ENCODE results near the gene AMN. TPM values are rescaled to one million over a fixed set of nuclear protein-coding genes. Genes with fewer than 3 reads are reported as not detected.

Gene AMN
- total RNA-seq, 2 donors from 2014 or later, result 2.4 TPM; not detected in 1

DNA sequence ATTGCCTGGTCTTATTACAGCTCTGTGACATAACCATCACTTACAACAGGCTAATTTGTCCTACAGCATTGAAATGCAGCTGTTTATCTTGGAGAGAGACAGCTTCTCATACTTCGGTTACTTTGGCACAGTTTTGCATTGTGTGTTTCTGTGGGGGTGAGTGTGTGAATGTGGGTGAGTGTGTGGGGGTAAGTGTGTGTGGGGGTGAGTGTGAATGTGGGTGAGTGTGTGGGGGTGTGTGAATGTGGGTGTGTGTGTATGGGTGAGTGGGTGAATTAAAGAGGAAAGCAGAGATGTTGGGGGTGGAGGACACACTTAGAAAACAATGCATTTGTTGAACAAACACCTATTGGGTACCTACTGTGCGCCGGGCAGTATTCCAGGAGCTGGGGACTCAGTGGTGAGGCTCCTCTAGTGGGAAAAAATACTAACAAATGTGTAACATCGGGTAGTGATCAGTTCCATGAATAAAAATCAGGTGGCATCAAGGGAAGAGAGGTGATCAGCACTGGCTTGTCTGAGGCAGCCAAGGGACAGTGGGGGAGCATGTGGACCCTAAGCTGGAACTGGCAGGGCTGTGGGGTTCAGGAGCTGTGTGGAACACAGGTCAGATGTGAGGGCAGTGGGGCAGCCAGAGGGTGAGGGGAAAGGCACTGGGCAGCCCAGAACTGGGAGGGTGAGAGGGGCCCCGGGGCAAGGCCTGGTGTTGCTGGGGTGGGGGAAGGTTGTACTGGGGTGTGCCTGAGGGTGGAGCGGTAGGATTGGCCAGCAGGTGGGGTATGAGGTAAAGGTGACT lies 44.1 kb upstream of the AMN start:
- peaks cover 9% of the 10 kb centered on the region for H3K36me3 ChIP-seq
- TF ChIP-seq, protein P1, sequence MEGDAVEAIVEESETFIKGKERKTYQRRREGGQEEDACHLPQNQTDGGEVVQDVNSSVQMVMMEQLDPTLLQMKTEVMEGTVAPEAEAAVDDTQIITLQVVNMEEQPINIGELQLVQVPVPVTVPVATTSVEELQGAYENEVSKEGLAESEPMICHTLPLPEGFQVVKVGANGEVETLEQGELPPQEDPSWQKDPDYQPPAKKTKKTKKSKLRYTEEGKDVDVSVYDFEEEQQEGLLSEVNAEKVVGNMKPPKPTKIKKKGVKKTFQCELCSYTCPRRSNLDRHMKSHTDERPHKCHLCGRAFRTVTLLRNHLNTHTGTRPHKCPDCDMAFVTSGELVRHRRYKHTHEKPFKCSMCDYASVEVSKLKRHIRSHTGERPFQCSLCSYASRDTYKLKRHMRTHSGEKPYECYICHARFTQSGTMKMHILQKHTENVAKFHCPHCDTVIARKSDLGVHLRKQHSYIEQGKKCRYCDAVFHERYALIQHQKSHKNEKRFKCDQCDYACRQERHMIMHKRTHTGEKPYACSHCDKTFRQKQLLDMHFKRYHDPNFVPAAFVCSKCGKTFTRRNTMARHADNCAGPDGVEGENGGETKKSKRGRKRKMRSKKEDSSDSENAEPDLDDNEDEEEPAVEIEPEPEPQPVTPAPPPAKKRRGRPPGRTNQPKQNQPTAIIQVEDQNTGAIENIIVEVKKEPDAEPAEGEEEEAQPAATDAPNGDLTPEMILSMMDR (IDR thresholded peaks at IDR 0.05), result no peak
- peaks cover 2 to 20% of the 10 kb centered on the region in 2 donors for H3K4me1 ChIP-seq (ENCODE audit: control insufficient read depth in 1 of 2, low read depth in 2 of 2)
- no peaks in the 10 kb centered on the region for H3K9me3 ChIP-seq
- ATAC-seq (ENCODE audit: insufficient number of reproducible peaks, low FRiP score, low read depth) (no peak), DNase-seq (ENCODE audit: low spot score) (no peak)
- no peak overlapping the region for H3K4me3 ChIP-seq
- H3K27ac ChIP-seq, result no peak overlapping the region
- H3K27me3 ChIP-seq (replicated peaks; ENCODE audit: insufficient read depth), result no peaks in the 10 kb centered on the region

DNA sequence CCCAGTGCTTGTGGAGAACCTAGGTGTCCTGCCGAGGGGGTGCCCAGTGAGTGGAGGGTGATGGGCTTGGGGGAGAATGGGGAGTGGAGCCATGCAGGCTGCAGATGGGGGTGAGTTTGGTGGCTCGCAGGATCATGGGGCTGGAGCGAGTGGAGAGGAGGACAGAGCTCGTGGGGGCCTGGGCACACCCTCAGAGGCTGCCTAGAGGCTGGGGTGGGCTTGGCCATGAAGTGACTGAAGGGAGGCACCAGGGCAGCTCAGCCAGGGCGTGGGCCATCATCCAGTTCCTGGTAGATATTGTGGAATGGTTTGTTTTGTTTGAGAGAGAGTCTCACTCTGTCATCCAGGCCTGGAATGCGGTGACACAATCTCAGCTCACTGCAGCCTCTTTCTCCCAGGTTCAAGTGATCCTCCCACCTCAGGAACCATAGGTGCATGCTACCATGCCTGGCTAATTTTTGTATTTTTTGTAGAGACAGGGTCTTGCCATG lies 43.4 kb upstream of the AMN start:
- H3K4me3 ChIP-seq, result no peak overlapping the region
- peaks cover 2 to 20% of the 10 kb centered on the region in 2 donors for H3K4me1 ChIP-seq (ENCODE audit: control insufficient read depth in 1 of 2, low read depth in 2 of 2)
- DNase-seq (ENCODE audit: low spot score) (no peak), ATAC-seq (ENCODE audit: insufficient number of reproducible peaks, low FRiP score, low read depth) (no peak)
- peaks cover 9% of the 10 kb centered on the region for H3K36me3 ChIP-seq
- no peaks in the 10 kb centered on the region for H3K27me3 ChIP-seq (replicated peaks; ENCODE audit: insufficient read depth)
- no peak overlapping the region for H3K27ac ChIP-seq
- H3K9me3 ChIP-seq, result no peaks in the 10 kb centered on the region
- TF ChIP-seq, protein P1 (IDR thresholded peaks at IDR 0.05), result no peak

- H3K36me3 ChIP-seq, result peaks cover 4% of the 10 kb centered on the region
- H3K27me3 ChIP-seq (replicated peaks; ENCODE audit: insufficient read depth), result no peaks in the 10 kb centered on the region
- peaks cover 2 to 5% of the 10 kb centered on the region in 2 donors for H3K4me1 ChIP-seq (ENCODE audit: control insufficient read depth in 1 of 2, low read depth in 2 of 2)
- no peak for DNase-seq (ENCODE audit: low spot score)
- ATAC-seq (ENCODE audit: insufficient number of reproducible peaks, low FRiP score, low read depth), result no peak
- no peak overlapping the region for H3K27ac ChIP-seq
- no peak overlapping the region for H3K4me3 ChIP-seq
- TF ChIP-seq, protein P1 (IDR thresholded peaks at IDR 0.05), result no peak
- no peaks in the 10 kb centered on the region for H3K9me3 ChIP-seq
Observed at GRCh38 chr14:102882226-102882906, 40.1 kb upstream of the AMN start.

- H3K36me3 ChIP-seq, result no peaks in the 10 kb centered on the region
- no peaks in the 10 kb centered on the region for H3K27me3 ChIP-seq (replicated peaks; ENCODE audit: insufficient read depth)
- no peak overlapping the region for H3K27ac ChIP-seq
- DNase-seq (ENCODE audit: low spot score), result no peak
- H3K9me3 ChIP-seq, result no peaks in the 10 kb centered on the region
- H3K4me1 ChIP-seq (ENCODE audit: control insufficient read depth in 1 of 2, low read depth in 2 of 2), result no peaks in the 10 kb centered on the region
- H3K4me3 ChIP-seq, result no peak overlapping the region
- TF ChIP-seq, protein P1 (IDR thresholded peaks at IDR 0.05), result no peak
- ATAC-seq (ENCODE audit: insufficient number of reproducible peaks, low FRiP score, low read depth), result no peak
Observed at GRCh38 chr14:102883089-102883541, 39.3 kb upstream of the AMN start.

DNA sequence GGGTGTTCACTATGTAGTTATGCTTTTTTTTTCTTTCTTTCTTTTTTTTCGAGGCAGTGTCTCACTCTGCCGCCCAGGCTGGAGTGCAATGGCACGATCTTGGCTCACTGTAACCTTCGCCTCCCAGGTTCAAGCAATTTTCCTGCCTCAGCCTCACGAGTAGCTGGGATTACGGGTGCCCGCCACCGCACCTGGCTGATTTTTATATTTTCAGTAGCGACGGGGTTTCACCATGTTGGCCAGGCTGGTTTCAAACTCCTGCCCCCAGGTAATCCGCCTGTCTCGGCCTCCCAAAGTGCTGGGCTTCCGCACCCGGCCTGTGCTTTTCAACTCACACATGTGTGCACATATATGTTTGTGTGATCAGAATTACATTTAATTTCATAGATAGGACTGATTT lies 38.9 kb upstream of the AMN start:
- TF ChIP-seq, protein P1 (IDR thresholded peaks at IDR 0.05), result no peak
- ATAC-seq (ENCODE audit: insufficient number of reproducible peaks, low FRiP score, low read depth) (no peak), DNase-seq (ENCODE audit: low spot score) (no peak)
- Histone ChIP-seq H3K4me3 (no peak overlapping the region), H3K36me3 (no peaks in the 10 kb centered on the region), H3K4me1 (ENCODE audit: control insufficient read depth in 1 of 2, low read depth in 2 of 2) (no peaks in the 10 kb centered on the region), H3K27me3 (replicated peaks; ENCODE audit: insufficient read depth) (no peaks in the 10 kb centered on the region), H3K9me3 (no peaks in the 10 kb centered on the region), H3K27ac (no peak overlapping the region)
